ENCODE data around the gene FGFR2.

GRCh38 chr10:121436281-121436629 is 162.0 kb downstream of the FGFR2 start:
- TF ChIP-seq, protein P1, sequence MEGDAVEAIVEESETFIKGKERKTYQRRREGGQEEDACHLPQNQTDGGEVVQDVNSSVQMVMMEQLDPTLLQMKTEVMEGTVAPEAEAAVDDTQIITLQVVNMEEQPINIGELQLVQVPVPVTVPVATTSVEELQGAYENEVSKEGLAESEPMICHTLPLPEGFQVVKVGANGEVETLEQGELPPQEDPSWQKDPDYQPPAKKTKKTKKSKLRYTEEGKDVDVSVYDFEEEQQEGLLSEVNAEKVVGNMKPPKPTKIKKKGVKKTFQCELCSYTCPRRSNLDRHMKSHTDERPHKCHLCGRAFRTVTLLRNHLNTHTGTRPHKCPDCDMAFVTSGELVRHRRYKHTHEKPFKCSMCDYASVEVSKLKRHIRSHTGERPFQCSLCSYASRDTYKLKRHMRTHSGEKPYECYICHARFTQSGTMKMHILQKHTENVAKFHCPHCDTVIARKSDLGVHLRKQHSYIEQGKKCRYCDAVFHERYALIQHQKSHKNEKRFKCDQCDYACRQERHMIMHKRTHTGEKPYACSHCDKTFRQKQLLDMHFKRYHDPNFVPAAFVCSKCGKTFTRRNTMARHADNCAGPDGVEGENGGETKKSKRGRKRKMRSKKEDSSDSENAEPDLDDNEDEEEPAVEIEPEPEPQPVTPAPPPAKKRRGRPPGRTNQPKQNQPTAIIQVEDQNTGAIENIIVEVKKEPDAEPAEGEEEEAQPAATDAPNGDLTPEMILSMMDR (IDR thresholded peaks at IDR 0.05) = no peak
- TF ChIP-seq POLR2A (IDR thresholded peaks at IDR 0.05) = no peak
